NB4 (cell line): ENCODE measurements around the gene CNTN4.

Experiments used
- DNase-seq: peaks from one replicate; pipeline ENCODE4 v3.0.0; 2010; ENCODE audit warnings: low read depth
- H3K4me3 ChIP-seq: one replicate; pipeline ENCODE4 v1.5.1; 2011; ENCODE audit warnings: mild to moderate bottlenecking, low read depth, low read length, moderate library complexity
- MYC ChIP-seq: IDR thresholded peaks from 2 replicates; pipeline ENCODE4 v1.6.1; 2011; ENCODE audit warnings: low read depth, low read length
- POLR2A ChIP-seq: IDR thresholded peaks from 2 replicates; pipeline ENCODE4 v1.6.1; 2011; ENCODE audit warnings: mild to moderate bottlenecking; ENCODE audit not compliant: insufficient read length; ENCODE audit errors: extremely low read depth
- TF ChIP-seq, protein P1 (sequence below): IDR thresholded peaks from one replicate; pipeline ENCODE4 v1.5.1; 2012; ENCODE audit warnings: low read depth, low read length
- TF ChIP-seq, protein P2 (sequence below): IDR thresholded peaks from 2 replicates; pipeline ENCODE4 v1.6.1; 2011; ENCODE audit warnings: low read depth, low read length

Gene CNTN4

DNA sequence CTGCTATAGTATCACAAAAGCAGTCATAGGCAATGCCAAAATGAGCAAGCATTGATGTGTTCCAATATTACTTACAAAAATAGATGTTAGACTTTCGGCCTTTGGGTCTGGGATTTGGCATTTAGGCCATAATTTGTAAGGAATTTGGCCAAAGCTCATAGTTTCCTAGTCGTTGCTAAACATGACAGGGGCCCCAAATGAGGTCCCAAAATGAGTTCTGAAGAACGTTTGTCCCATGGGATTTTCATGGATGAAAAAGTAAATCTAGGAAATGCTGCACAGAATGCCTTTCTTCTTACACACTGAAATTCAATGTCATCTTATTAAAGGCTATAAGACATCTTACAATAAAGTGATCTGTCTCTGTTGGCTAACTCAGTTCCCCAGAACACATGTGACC is 456.0 kb downstream of the CNTN4 start:
- DNase-seq = no peak
- TF ChIP-seq POLR2A (no peak), MYC (no peak)
- TF ChIP-seq, protein P1, sequence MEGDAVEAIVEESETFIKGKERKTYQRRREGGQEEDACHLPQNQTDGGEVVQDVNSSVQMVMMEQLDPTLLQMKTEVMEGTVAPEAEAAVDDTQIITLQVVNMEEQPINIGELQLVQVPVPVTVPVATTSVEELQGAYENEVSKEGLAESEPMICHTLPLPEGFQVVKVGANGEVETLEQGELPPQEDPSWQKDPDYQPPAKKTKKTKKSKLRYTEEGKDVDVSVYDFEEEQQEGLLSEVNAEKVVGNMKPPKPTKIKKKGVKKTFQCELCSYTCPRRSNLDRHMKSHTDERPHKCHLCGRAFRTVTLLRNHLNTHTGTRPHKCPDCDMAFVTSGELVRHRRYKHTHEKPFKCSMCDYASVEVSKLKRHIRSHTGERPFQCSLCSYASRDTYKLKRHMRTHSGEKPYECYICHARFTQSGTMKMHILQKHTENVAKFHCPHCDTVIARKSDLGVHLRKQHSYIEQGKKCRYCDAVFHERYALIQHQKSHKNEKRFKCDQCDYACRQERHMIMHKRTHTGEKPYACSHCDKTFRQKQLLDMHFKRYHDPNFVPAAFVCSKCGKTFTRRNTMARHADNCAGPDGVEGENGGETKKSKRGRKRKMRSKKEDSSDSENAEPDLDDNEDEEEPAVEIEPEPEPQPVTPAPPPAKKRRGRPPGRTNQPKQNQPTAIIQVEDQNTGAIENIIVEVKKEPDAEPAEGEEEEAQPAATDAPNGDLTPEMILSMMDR = no peak
- TF ChIP-seq, protein P2, sequence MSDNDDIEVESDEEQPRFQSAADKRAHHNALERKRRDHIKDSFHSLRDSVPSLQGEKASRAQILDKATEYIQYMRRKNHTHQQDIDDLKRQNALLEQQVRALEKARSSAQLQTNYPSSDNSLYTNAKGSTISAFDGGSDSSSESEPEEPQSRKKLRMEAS = no peak
- no peak overlapping the region for H3K4me3 ChIP-seq

DNA sequence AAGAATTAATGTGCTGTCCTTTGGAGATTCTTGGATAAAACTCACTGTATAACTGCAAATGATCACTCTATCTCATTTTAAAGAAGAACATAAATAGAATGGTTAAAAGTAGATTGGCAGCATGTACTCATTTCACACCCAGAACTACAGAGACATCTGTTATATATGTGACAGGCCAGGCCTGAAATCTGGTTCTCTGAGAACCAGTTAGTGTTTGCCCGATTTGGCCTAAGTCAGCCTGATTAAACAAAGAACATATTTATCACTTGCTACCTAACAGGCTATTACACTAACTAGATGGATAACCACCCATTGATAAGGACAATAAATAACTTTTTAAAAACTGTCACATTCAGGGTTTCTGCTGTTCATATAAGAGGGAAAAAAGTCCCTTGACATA is 460.1 kb downstream of the CNTN4 start:
- no peak overlapping the region for H3K4me3 ChIP-seq
- TF ChIP-seq, protein P1 = no peak
- TF ChIP-seq, protein P2 = no peak
- TF ChIP-seq MYC = no peak
- DNase-seq = no peak

DNA sequence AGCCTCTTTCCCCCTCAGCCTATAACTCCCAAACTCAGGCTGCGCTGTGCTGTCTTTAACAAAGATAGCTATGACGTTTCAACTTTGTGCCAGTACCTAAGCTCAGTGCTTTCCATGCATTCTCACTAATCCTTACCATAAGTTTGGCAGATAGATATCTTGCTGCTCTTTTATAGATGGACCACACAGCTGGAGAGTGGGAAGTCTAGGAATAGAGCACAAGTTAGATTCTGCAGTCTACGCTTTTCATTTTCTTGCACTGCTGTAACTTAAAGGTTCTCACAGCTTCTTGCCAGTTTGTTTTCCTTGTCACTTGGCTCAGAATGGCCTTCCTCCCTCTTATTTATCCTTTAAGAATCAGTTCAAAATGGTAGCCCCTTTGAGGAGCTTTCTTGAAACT is 468.8 kb downstream of the CNTN4 start:
- TF ChIP-seq, protein P2 = no peak
- TF ChIP-seq POLR2A (no peak), MYC (no peak)
- TF ChIP-seq, protein P1 = no peak
- no peak overlapping the region for H3K4me3 ChIP-seq
- no peak for DNase-seq

DNA sequence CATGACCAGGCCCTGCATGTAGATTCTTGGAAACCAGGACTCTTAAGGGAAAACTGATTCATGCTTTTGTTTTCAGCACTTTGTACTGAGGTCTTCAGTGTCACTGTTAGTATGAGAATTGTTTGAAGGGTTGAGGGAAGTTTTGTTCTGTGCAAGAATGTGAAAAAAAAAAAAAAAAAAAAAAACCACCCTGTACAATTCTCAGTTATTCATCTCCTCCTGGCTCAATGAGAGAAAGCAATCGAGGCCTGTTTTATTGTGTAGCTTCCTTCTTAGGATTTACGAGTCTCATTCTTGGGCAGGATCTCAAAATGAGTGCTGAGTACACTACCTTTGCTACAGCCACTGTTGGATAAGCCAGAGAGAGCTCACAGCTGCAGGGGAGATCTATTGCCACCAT is 469.5 kb downstream of the CNTN4 start:
- no peak overlapping the region for H3K4me3 ChIP-seq
- TF ChIP-seq MYC = no peak
- TF ChIP-seq, protein P2 = no peak
- TF ChIP-seq, protein P1 = no peak
- no peak for TF ChIP-seq POLR2A
- no peak for DNase-seq

DNA sequence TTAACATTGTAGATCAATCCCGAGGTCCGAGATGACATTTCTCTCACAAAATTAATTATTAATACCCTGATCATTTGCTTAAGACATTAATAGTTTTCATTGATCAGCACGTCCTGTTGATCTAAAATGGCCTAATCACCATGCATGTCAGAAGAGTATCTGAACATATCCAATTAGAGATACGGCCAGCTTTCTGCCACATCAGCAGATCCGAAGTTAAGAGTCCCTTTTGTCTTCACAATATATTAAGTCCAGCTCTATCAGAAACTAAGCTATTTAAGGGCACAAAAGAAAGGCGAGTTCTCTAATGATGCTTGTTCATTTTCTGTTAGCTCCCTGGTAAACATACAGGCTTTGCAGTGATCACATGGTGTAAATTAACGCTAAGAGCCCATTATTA is 470.3 kb downstream of the CNTN4 start:
- DNase-seq = no peak
- no peak overlapping the region for H3K4me3 ChIP-seq
- TF ChIP-seq, protein P1 = no peak
- TF ChIP-seq MYC (no peak), POLR2A (no peak)
- TF ChIP-seq, protein P2 = no peak

DNA sequence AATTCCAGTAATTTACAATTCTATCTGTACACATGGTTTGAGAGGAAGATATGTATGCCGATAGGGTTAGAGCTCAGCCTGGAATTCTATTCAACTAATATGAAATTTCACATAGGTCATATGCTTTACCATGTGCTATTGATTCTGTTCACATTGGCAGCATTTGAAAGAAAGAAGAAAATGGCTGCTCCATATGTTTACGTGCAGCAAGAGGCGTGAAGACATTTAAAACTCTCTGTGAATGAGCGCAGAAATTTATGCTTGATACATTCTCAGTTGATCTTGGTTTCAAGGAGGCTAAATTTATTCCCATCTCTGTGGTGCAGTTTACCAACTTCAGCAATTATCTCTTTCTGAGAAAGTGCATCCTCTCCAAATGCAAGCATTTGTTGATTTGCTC is 478.9 kb downstream of the CNTN4 start:
- no peak for DNase-seq
- no peak overlapping the region for H3K4me3 ChIP-seq
- TF ChIP-seq, protein P1 = no peak
- TF ChIP-seq, protein P2 = no peak
- TF ChIP-seq POLR2A = no peak
